ENCODE results near the gene NPY. TPM values are rescaled to one million over a fixed set of nuclear protein-coding genes. Genes with fewer than 3 reads are reported as not detected.

NPY gene
- total RNA-seq, 1 experiment from 2014 or later, result not detected

DNA sequence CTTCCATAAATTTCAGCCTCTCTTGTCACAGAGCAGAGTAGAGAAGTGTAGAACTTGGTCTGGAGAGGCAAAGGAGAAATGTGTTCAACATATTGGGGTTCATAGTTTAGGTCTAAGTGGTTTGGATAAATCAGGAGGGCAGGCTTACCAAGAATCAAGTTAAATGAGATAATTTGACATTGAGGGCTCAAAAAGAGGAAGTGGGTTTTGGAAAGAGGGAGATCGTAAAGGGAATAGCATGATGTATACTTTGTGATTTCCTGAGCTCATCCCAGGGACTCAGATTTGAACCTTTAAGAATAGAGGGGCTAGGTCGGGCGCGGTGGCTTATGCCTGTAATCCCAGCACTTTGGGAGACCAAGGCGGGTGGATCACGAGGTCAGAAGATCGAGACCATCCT is 34.7 kb upstream of the NPY start:
- H3K9me2 ChIP-seq (ENCODE audit: insufficient read depth), result no peaks in the 10 kb centered on the region
- H3K9me3 ChIP-seq (ENCODE audit: control insufficient read depth in 1 of 2, insufficient read depth in 1 of 2, low read depth in 1 of 2, low read length in 2 of 2), result 0 out of 4 replicates have a peak, but pooled peaks cover 0 to 4% of the 10 kb centered on the region in 2 experiments
- H3K4me1 ChIP-seq (ENCODE audit: control insufficient read depth in 1 of 2, insufficient read depth in 2 of 2, low read length in 2 of 2), result no peaks in the 10 kb centered on the region
- intact Hi-C loops (cut with micrococcal nuclease), result no loop called here
- H2AFZ ChIP-seq (ENCODE audit: low read depth, low read length, poor library complexity, severe bottlenecking), result no peak overlapping the region
- no peak overlapping the region for H3K27ac ChIP-seq (ENCODE audit: low read depth, low read length)
- H4K20me1 ChIP-seq (ENCODE audit: insufficient read depth), result no peaks in the 10 kb centered on the region
- no peaks in the 10 kb centered on the region for H3K79me2 ChIP-seq (ENCODE audit: insufficient read depth, low read length)
- POLR2A ChIA-PET, result no interaction called here
- TF ChIP-seq CBX3 (IDR thresholded peaks at IDR 0.05; ENCODE audit: low read depth) (no peak), SRF (IDR thresholded peaks at IDR 0.05; ENCODE audit: low read depth) (no peak), RAD21 (IDR thresholded peaks at IDR 0.05; ENCODE audit: low read depth) (no peak), ELF1 (IDR thresholded peaks at IDR 0.05; ENCODE audit: borderline replicate concordance, low read depth) (no peak), JUND (IDR thresholded peaks at IDR 0.05) (no peak), POLR2AphosphoS5 (IDR thresholded peaks at IDR 0.05; ENCODE audit: low read depth, low read length) (no peak), YY1 (IDR thresholded peaks at IDR 0.05; ENCODE audit: extremely low read depth, insufficient replicate concordance, low read depth, low read length) (no peak), SIN3A (IDR thresholded peaks at IDR 0.05; ENCODE audit: low read depth) (no peak), ZNF274 (IDR thresholded peaks at IDR 0.05; ENCODE audit: low read depth, low read length) (no peak), EZH2phosphoT487 (IDR thresholded peaks at IDR 0.05; ENCODE audit: borderline replicate concordance) (no peak), POLR2A (IDR thresholded peaks at IDR 0.05; ENCODE audit: borderline replicate concordance, extremely low read depth, insufficient read depth, insufficient read length) (no peak), EZH2 (IDR thresholded peaks at IDR 0.05) (no peak), ZFX (IDR thresholded peaks at IDR 0.05) (no peak), EGR1 (IDR thresholded peaks at IDR 0.05; ENCODE audit: low read depth) (no peak), FOSL1 (IDR thresholded peaks at IDR 0.05; ENCODE audit: low read depth) (no peak)
- TF ChIP-seq, protein P1, sequence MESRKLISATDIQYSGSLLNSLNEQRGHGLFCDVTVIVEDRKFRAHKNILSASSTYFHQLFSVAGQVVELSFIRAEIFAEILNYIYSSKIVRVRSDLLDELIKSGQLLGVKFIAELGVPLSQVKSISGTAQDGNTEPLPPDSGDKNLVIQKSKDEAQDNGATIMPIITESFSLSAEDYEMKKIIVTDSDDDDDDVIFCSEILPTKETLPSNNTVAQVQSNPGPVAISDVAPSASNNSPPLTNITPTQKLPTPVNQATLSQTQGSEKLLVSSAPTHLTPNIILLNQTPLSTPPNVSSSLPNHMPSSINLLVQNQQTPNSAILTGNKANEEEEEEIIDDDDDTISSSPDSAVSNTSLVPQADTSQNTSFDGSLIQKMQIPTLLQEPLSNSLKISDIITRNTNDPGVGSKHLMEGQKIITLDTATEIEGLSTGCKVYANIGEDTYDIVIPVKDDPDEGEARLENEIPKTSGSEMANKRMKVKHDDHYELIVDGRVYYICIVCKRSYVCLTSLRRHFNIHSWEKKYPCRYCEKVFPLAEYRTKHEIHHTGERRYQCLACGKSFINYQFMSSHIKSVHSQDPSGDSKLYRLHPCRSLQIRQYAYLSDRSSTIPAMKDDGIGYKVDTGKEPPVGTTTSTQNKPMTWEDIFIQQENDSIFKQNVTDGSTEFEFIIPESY (IDR thresholded peaks at IDR 0.05; ENCODE audit: extremely low read depth, insufficient replicate concordance, low read length), result no peak
- TF ChIP-seq, protein P2, sequence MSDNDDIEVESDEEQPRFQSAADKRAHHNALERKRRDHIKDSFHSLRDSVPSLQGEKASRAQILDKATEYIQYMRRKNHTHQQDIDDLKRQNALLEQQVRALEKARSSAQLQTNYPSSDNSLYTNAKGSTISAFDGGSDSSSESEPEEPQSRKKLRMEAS (IDR thresholded peaks at IDR 0.05), result no peak
- TF ChIP-seq, protein P3, sequence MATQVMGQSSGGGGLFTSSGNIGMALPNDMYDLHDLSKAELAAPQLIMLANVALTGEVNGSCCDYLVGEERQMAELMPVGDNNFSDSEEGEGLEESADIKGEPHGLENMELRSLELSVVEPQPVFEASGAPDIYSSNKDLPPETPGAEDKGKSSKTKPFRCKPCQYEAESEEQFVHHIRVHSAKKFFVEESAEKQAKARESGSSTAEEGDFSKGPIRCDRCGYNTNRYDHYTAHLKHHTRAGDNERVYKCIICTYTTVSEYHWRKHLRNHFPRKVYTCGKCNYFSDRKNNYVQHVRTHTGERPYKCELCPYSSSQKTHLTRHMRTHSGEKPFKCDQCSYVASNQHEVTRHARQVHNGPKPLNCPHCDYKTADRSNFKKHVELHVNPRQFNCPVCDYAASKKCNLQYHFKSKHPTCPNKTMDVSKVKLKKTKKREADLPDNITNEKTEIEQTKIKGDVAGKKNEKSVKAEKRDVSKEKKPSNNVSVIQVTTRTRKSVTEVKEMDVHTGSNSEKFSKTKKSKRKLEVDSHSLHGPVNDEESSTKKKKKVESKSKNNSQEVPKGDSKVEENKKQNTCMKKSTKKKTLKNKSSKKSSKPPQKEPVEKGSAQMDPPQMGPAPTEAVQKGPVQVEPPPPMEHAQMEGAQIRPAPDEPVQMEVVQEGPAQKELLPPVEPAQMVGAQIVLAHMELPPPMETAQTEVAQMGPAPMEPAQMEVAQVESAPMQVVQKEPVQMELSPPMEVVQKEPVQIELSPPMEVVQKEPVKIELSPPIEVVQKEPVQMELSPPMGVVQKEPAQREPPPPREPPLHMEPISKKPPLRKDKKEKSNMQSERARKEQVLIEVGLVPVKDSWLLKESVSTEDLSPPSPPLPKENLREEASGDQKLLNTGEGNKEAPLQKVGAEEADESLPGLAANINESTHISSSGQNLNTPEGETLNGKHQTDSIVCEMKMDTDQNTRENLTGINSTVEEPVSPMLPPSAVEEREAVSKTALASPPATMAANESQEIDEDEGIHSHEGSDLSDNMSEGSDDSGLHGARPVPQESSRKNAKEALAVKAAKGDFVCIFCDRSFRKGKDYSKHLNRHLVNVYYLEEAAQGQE (IDR thresholded peaks at IDR 0.05; ENCODE audit: low read depth), result no peak
- TF ChIP-seq, protein P4, sequence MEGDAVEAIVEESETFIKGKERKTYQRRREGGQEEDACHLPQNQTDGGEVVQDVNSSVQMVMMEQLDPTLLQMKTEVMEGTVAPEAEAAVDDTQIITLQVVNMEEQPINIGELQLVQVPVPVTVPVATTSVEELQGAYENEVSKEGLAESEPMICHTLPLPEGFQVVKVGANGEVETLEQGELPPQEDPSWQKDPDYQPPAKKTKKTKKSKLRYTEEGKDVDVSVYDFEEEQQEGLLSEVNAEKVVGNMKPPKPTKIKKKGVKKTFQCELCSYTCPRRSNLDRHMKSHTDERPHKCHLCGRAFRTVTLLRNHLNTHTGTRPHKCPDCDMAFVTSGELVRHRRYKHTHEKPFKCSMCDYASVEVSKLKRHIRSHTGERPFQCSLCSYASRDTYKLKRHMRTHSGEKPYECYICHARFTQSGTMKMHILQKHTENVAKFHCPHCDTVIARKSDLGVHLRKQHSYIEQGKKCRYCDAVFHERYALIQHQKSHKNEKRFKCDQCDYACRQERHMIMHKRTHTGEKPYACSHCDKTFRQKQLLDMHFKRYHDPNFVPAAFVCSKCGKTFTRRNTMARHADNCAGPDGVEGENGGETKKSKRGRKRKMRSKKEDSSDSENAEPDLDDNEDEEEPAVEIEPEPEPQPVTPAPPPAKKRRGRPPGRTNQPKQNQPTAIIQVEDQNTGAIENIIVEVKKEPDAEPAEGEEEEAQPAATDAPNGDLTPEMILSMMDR (IDR thresholded peaks at IDR 0.05 in 2 of 3, conservative IDR thresholded peaks at IDR 0.05 in 1 of 3; ENCODE audit: borderline replicate concordance in 1 of 3, insufficient read depth in 1 of 3, low read depth in 2 of 3, low read length in 2 of 3), result no peak
- TF ChIP-seq, protein P5, sequence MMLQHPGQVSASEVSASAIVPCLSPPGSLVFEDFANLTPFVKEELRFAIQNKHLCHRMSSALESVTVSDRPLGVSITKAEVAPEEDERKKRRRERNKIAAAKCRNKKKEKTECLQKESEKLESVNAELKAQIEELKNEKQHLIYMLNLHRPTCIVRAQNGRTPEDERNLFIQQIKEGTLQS (IDR thresholded peaks at IDR 0.05), result no peak
- H3K36me3 ChIP-seq (ENCODE audit: control insufficient read depth in 1 of 2, insufficient read depth in 2 of 2, low read length in 2 of 2), result no peaks in the 10 kb centered on the region
- CTCF ChIA-PET, result no interaction called here
- H3K27me3 ChIP-seq (ENCODE audit: insufficient read depth, low read length), result 0 out of 2 replicates have a peak, but pooled peaks cover 6% of the 10 kb centered on the region
- no TSS peak for BruUV-seq (replicated peaks)
- no peak overlapping the region for H3K9ac ChIP-seq (ENCODE audit: low read length)
- no peak for DNase-seq (ENCODE audit: low read depth, low spot score)
- H3K4me2 ChIP-seq (ENCODE audit: low read length), result no peak overlapping the region
- RAD21 ChIA-PET (ENCODE audit: low non-redundant PET in 1 of 2, low total read pairs in 2 of 2, uncharacterized antibody in 2 of 2, unreplicated experiment in 2 of 2), result no interaction called here
- no peak overlapping the region for H3K4me3 ChIP-seq (replicated peaks in 1 of 2; ENCODE audit: low read depth in 1 of 2, low read length in 2 of 2)
- no peak for ATAC-seq
